OCI-M1 (cell line): ENCODE results near the gene FGF23.

ENCODE experiments used
- DNase-seq: peaks from one replicate; lab custom pipeline; 2025; lab: John Stamatoyannopoulos, UW

FGF23 gene

DNA sequence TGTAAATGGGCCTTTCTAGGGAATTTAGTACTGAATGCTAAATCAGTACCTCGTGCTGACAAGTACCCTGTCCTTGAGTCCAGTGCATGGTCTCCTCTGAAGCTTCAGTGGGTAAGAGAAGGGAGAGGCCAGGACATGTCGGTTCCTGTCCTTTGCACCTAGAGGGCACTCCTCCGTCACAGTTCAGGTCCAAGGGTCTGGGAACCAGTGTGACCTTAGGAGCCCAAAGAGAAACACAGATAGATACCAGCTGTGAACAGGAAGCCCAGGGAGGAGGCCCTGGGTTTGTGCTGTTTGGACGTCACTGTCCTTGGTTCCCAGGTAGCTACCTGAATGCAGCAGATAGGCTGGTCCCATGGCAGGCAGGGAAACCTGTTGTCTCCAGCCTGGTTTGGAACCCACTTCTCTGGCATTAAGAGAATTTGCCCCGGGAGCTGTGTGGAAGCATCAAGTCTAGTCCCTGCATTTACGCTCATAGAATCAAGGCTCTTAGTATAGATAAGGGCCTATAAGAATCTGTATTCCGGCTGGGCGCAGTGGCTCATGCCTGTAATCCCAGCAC lies 3.9 kb upstream of the FGF23 start:
- peak; percentile 76 for DNase-seq

DNA sequence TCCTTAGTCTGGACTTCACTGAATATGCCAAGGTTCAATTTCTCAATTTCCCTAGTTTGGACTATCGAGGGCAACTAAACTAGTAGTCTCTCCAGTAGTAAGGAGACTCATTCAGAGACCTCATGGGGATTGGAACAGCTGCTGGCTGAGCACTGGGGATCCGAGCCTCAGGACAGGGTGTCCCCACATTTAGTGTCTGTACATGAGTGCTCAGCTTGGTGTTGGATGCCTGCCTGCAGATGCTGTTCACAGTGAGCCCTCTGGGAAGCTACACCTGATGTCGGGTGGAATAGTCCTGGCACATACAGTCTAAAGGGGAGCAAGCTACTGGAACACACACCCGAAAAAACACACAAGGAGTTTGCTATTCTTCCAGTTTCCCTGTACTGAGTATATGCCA lies 820 bp upstream of the FGF23 start:
- no peak for DNase-seq

DNA sequence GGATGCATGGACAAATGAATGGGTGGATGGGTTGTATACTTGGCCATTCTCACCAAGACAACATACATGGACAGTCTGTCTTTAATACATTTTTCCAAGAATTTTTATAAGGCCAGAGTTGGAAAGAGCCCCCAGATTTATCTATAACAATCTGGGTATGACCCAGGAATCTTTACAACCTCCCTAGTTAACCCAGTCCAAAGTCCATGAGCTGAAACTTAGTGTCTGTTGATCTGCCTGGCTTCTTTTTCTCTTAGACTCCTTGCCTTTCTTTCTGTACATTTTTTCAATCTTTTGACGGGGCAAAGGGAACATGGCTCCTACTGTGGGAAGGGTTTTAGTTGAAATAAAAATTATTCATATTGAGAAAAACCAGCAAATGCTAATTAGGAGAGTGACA lies 740 bp downstream of the FGF23 start:
- DNase-seq: no peak

DNA sequence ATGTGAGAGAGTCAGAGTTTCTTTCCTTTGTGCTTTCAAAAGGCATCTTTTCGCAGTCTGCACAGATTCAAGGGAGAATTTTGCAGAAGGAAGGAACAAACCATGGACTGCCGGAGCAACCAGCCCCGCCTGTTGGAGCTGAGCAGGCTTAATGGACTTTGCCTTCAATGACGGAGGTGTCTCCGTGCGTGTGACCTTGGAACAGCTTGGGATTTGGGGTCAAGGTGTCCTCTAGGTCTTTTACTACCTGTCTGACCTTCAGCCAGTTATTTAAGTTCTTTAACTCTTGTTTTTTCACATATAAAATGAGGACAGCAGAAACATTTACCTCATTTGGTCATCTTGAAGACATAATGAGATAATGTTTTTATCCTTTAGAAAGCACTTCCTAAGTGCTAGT lies 4.1 kb downstream of the FGF23 start:
- no peak for DNase-seq

DNA sequence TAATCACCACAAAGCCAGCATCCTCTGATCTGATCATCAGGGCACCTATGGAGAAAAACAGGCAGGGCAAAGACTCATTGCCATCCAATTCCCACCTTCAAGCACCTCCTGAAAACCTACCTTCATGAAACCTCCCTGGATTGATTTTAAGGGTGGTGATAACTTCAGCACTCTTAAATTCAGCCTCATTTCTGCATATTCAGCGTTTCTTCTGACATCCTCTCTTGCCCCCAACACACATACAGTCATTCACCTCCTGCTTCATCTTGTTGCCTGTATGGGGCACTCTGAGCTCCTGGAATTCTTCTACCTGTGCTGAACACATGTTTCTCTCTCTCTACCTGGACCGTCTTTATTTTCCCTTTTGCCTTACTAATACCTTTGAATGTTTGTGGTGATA lies 6.9 kb downstream of the FGF23 start:
- no peak for DNase-seq

DNA sequence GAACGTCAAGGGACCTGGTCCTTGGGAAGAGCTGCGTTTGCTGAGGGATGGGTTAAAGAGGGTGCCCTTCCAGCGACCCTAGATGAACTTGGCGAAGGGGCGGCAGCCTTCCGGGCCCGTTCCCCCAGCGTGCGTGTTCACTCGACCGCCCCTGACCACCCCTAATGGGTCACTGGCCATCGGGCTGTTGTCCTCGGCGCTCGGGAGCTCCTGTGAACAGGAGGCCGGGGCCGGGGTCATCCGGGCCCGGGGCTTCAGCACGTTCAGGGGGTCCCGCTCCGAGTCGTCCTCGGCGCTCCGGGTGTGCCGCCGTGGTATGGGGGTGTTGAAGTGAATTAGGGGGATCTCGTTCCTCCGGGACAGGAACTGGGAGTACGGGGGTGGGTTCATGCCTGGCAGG lies 9.2 kb downstream of the FGF23 start:
- DNase-seq: no peak

DNA sequence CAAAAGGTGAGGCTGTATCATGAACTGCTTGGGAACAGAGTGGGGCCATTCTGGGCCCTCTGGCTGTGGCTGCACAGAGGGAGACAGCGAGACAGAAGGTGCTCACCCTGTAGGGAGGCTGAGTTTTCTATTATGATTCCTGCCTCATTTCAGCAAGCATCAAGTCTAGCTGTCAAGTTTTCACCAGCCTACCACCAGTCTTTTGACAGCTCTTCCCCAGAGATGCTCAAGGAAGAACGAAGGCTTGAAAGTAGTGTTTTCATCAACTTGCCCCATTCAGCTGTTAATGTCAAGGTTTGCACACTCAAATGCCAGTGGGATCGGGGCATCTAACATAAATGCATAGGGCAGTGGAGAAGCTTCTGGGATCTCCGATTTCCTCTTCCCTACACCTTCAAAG lies 10.0 kb downstream of the FGF23 start:
- no peak for DNase-seq

DNA sequence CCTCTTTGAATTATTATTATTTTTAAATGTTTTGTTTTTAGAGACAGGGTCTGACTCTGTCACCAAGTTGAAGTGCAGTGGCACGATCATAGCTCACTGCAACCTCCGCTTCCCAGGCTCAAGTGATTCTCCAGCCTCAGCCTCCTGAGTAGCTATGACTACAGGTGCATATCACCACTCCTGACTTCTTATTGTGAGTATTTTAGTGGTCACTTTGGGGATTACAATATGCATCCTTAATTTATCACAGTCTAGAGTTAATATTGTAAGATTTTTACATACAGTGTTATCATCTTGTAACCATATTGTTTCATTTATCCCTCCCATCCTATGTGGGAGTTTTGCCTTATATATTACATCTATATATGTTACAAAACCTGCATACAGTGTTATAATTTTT lies 13.4 kb downstream of the FGF23 start:
- DNase-seq: no peak

DNA sequence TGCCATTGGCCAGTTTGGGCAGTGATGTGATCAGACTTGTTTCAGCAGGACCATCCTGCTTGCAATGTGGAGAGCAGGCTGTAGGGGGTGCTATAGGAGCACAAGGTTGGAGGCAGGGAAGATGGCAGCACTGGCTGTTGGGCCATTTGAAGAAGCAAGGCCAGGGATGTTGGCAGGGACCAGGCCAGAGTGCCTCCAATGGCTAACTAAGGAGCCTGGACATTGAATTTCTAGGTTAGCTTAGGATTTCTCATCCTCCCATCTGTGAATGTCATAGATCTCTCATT lies 23.5 kb downstream of the FGF23 start:
- peak; percentile 82 for DNase-seq

DNA sequence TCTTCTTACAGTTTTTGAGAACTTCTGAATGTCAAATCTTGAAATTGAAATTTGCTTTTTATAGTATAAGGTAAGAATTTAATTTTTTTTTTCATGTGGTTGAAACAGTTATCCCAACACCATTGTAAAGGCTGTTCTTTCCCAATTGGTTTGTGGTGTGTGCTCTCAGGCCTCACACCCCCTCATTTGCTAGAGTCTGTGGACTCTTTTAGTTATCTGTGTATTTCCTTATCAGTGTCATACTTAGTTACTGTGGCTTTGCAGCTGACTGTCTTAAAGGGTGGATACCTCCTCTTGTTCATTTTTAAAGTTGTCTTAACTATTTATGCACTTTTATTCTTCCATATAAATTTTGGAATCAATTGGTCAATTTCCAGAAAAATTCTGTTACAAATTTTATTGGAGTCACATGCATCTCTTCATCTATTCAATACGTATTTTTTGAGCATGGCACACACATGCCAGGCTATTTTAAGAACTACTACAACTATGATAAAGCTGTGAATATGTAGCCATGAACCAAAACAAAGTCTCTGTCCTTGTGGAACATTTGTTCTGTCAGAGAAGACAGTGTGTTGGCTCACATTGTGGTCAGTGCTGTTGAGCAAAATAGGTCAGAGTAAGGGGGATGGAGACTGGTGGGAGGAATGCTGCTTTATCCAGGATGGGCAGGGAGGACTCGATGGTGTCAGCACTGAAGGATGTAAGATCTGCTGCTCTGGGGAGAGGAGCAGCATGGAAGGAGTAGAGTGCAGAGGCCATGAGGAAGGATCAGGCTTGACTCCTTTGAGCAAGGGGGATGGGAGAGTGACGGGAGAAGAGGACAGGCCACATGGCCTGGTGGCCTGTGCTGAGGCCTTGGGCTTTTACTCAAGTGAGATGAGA lies 24.1 kb downstream of the FGF23 start:
- peak; percentile 38 for DNase-seq

DNA sequence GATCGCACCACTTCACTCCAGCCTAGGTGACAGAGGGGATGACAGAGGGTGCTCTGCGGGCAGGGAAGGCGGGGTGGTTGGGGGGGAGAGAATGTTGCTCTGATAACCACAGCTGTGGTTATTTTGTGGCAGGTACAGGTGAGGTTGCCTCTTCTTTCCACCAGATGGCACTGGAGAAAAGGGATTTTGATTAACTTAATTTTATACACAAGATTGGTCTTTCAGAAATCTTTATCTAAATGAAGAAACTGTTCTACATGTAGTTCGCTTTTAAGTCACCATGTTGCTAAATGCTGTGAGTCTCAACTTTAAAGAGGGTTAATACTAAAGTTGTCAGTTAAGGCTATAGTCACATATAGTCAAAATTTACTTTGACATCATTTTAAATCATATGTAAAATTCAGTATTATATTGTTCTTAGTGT lies 25.7 kb downstream of the FGF23 start:
- DNase-seq: peak; percentile 60

DNA sequence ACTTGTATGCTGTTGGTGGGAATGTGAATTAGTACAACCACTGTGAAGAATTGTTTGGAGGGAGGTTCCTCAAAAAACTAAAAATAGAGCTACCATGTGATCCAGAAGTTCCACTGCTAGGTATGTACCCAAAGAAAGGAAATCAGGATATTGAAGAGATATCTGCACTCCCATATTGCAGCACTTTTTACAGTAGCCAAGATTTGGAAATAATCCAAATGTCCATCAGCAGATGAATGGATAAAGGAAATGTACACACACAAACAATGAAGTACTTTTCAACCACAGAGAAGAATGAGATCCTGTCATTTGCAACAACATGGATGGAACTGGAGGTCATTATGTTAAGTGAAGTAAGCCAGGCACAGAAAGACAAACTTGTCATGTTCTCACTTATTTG lies 32.6 kb downstream of the FGF23 start:
- no peak for DNase-seq

DNA sequence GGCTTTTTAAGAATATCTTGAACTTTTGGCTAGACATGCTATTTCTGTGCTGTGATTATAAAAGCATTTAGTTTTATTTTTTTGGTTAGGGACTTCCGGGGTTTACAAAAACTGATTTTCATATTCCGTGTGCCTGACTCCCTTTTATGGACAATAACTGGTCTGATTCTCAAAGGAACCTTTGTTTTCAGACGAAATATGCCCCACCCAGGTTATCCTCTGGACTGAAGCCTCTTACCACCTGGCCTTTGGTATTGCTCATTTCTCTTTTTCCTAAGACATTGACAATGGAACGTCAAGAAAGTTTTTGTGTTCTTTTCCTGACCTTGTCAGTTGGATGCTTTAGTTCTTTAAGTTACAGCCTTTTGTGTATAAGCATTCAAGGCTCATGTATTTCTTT lies 47.7 kb downstream of the FGF23 start:
- no peak for DNase-seq

DNA sequence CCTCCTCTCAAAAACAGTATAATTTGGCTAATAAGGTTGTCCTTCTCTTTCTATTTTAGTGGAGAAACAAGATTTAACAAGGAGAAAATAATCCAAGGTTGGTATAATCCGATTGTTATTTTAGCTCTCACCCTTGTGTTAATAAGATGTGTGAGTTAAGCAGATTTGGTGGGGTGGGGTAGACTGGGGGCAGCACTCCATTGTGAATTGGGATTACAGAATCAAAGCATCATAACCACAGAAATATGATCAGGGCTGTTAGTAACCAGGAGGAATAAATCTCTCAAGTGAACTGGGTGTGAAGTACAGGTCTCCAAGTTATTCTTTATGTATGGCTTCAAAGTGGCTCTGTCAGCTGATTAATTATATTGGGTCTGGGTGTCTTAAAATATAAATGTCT lies 48.3 kb downstream of the FGF23 start:
- DNase-seq: no peak

DNA sequence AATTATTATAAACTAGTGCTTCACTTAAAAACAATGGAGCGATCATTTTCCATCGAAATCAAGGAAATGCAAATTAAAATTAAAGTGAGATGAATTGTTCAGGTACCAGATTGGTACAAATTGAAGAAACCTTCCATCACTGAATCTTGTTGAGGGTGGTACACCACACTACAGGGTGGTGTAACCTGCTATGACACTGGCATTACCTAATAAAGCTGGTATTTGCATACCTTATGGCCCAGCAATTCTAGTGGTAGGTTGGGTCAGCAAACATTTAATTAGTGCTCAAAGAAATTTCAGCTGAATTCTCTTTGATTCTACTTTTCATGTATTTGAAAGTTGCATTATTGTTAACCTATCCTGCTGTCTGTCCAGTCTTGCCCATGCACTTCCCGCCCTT lies 49.3 kb downstream of the FGF23 start:
- DNase-seq: no peak

DNA sequence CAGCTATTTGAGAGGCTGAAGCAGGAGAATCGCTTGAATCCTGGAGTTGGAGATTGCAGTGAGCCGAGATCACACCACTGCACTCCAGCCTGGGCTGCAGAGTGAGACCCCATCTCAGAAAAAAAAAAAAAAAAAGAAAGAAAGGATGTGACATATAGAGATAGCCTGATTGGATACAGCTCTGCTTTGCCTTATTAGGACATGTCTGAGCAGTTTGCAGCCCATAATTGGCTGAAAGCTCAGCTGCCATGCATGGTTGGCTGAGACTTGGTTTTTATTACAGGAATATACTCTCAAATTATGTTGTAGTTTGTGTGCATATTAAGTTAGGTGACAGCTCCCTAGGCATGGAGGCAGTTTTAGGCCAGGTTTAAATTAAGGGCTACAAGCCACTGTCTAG lies 52.2 kb downstream of the FGF23 start:
- DNase-seq: no peak

DNA sequence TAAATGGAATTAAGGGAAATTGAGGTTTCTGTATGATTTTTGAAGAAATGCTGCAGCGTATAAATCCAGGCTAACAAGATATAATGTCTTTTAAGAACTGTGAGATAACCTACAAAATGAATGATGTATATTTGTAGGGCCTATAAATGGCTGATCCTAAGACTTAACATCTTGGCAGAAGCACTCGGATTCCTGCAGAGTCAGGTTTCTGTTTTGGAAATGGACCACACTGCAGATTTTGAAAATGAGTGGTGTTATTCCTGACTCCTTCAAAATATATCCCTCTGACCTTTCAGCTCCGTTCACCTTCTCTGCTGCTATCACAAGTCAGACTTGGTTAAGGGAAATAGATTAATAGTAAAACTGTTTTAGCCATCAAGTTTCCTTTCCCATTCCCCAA lies 53.5 kb downstream of the FGF23 start:
- DNase-seq: no peak

DNA sequence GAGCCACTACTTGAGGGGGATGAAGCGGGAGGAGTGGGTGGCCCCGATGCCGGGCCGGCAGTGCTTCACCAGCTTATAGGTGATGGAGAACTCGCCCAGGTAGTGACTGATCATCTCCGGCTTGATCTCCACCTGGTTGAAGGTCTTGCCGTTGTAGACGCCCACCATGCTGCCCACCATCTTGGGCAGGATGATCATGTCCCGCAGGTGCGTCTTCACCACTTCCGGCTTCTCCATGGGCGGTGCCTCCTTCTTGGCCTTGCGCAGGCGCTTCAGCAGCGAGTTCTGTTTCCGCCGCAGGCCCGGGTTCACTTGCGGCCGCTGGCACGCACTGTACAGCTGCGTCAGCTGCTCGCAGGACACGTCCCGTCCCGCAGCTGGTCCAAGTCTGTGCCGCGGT lies 55.1 kb downstream of the FGF23 start:
- no peak for DNase-seq

DNA sequence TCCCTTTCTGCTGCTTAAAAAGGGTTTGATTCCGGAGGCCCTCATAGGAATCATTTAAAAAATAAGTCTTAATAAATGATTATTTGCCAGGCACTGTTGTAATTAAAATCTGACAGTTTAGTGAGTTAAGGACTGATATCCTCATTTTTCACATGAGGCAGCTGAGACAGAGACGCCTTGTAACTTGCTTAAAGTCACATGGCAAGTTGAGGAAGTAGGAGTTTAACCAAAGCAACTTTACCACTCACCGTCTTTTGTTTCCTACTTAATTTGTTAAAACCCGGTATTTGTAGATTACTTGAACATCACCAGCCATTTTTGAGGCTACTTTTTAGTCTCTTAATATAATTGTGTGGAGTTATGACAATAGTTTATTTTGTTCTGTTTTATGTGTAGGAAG lies 56.1 kb downstream of the FGF23 start:
- no peak for DNase-seq

DNA sequence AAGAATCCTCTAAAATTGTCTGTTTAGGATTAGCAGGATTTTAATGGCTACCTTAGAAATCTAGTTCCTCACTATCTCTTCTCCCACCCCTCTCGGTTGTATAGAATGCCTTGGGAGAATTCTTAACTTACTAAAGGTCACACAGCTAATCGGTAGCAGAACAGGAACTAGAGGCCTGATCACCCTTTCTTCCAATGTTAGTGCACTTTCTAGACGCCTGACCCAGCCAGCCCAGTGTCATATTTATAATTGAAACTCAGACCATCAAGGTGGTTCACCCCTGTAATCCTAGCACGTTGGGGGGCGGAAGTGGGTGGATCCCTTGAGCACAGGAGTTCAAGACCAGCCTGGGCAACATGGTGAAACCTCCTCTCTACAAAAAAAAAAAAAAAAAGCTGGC lies 56.8 kb downstream of the FGF23 start:
- no peak for DNase-seq

DNA sequence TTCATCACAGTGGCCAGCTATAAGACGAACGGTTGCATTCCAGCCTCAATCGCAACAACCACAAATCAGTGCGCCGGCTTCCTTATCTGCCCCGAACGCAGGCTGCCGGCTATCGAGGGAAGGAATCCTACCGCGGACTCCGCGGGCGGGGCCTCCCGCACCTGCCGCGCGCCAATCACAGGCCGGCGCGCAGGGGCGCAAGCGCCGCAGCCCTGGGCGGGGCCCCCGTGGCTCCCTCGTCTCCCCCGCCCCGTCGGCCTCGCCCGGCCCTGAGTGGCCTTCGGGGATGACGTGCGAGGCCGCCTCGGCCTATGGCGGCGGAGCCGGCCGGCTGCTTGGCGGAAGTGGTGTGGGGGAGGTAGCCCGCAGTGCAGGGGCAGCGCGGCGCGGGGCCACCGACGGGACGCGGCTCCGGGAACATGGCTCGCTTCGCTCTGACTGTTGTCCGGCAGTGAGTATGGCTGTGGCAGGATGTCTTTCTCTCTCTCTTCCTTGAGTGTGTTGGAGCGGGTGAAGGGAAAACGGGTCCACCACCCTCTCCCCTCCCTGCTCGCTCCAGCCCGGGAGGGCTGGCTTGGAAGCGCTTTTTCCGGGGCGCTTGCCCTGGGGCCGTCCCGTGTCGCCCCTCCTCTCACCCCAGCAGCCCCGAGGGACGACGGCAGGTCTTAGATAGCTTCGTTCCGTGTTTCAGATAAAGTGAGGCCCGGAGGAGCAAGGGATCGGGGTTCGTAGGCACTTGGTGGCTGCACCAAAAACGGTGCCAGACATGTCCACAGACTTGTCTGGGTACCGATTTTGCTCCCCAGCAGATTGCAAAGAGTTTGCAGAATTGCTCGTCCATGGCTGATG lies 58.4 kb downstream of the FGF23 start, which contains the start of gene TIGAR:
Gene TIGAR, plus strand, starts transcription at position 361 of the 849 bp plus-strand sequence. Its CDS starts 59 bp downstream, at position 420.
- peak; percentile 97 for DNase-seq

DNA sequence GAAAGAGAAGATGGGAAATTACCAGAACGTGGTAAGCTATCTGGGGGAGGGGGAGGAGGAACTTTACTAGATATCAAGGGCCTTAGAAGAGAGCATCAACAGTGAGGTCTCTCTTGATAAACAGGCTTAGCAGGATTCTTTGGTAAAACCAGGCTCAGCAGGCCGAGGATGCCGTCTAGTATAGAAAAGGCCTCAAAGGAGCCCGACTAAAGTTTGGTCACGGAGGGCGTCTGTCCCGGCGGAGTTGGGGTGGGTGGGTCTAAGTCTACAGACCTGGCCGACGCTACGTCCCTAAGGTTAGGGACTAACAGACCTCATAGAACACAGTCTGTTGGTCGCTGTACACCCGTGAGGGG lies 59.0 kb downstream of the FGF23 start:
- no peak for DNase-seq
